Esophagus (tissue), 2 donors: ENCODE measurements around the gene GLCE. TPM values are rescaled to one million over a fixed set of nuclear protein-coding genes. Genes with fewer than 3 reads are reported as not detected.
"Not testable (repeated sequence)": the region's sequence is repeated elsewhere in the genome, so short reads cannot be mapped to it uniquely, and the experiment has no call there.

Experiments used
- H3K27ac ChIP-seq, 2 donors: one replicate each; pipeline ENCODE4 v1.5.1; 2013; ENCODE audit warnings: low read depth in 2 of 2, mild to moderate bottlenecking in 2 of 2, inconsistent platforms in 1 of 2, low read length in 1 of 2, moderate library complexity in 1 of 2
- H3K27me3 ChIP-seq, 2 donors: one replicate each; pipeline ENCODE4 v1.6.1; 2013; ENCODE audit warnings: low read length in 2 of 2, control low read depth in 1 of 2, mild to moderate bottlenecking in 1 of 2; ENCODE audit not compliant: insufficient read depth in 2 of 2, control insufficient read depth in 1 of 2
- H3K36me3 ChIP-seq, 2 donors: one replicate each; pipeline ENCODE4 v1.6.1; 2013; ENCODE audit warnings: low read length in 1 of 2; ENCODE audit not compliant: control insufficient read depth in 2 of 2, insufficient read depth in 2 of 2
- H3K4me1 ChIP-seq, 2 donors: one replicate each; pipeline ENCODE4 v1.6.1; 2013; ENCODE audit warnings: low read length in 1 of 2; ENCODE audit not compliant: control insufficient read depth in 2 of 2, insufficient read depth in 2 of 2
- H3K4me3 ChIP-seq, 2 donors: one replicate each; pipeline ENCODE4 v1.5.1; 2013; ENCODE audit warnings: low read length in 2 of 2, mild to moderate bottlenecking in 2 of 2, low read depth in 1 of 2, moderate library complexity in 1 of 2
- H3K9me3 ChIP-seq, 2 donors: one replicate each; pipeline ENCODE4 v1.6.1; 2013; ENCODE audit warnings: mild to moderate bottlenecking in 2 of 2, low read depth in 1 of 2, low read length in 1 of 2, moderate library complexity in 1 of 2; ENCODE audit not compliant: control insufficient read depth in 2 of 2, insufficient read depth in 1 of 2
- WGBS, 2 donors: extraction: QIAGEN DNeasy Blood & Tissue Kit; methylation state at CpG; one replicate each; pipeline ENCODE4 v1.1.7; 2013; 5-methylcytosine and 5-hydroxymethylcytosine counted together
- polyA plus RNA-seq, 2 donors: library from polyadenylated mRNA; stranded (reverse); fragments of 200-250 nt; gene quantifications; one replicate each; pipeline ENCODE4 v1.2.3, GENCODE V29; 2013
- donor health status: healthy with polysubstance abuse.
- donor health status: Bipolar disorder and iron deficiency.

GLCE gene
- polyA plus RNA-seq, 2 donors, result 9.9 to 13.0 TPM

DNA sequence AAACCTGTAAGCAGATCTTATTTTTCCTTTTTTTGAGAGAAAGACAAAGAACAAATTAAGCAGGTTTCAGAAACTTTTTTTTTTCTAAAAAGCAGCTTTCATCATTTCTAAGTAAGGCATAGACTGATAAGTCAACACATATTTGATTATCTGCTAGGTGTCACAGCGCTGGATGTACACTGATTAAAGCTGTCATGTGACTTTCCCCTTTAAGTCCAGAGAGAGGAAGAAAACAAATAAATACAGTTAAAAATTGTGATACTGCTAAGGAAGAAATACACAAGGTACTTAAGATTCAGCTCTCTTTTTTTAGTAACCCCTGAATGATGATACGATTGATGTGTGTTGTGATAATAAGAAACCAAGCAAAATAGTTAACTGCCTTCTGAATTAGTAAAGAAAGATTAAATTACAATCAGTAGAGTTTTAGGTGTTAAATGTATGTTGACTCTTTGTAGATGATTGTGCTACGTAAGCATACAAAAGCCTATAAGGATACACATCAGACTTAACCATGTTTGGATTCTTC, 2.8 kb downstream of the GLCE start:
- Histone ChIP-seq H3K27ac (no peak overlapping the region), H3K9me3 (no peaks in the 10 kb centered on the region), H3K27me3 (no peaks in the 10 kb centered on the region), H3K4me1 (peaks cover 0 to 3% of the 10 kb centered on the region in 2 donors), H3K4me3 (no peak overlapping the region), H3K36me3 (no peaks in the 10 kb centered on the region)
- WGBS, 2 donors, result 88 to 94% methylated on average over 3 of the region's 3 CpGs

DNA sequence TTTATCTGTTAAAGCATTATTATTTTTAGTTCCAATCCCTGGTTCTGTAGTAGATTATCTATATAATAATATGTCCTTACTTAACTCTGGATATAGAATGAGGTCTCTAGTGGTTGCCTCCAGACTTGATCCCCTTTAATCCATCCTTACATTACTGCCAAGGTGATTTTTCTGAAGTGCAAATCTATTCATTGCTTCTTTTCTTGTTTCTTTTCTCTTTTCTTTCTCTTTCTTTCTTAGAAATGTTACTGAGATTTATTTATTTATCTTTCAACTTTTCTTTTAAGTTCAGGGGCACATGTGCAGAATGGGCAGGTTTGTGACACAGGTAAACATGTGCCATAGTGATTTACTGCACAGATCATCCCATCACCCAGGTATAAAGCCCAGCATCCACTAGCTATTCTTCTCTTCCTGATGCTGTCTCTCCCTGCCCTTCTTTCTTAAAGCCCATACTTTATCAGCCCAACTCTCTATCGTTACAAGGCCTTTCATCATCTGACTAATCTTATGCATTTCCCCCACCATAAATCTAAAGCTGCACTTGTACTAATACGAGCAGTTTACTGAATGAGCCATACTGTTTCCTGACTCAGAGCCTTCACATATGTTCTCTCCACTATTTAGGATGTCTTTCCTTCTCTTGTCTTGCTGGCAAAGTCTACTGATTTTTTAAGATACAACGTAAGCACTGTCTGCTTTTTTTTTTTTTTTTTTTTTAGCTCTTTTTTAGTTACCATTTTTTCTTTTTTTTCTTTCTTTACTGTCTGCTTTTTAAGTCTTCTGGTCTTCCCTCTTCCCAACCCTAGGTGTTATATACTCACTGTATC, 4.6 kb downstream of the GLCE start:
- H3K4me3 ChIP-seq, result no peak overlapping the region
- H3K4me1 ChIP-seq, result peaks cover 0 to 3% of the 10 kb centered on the region in 2 donors
- no peaks in the 10 kb centered on the region for H3K27me3 ChIP-seq
- no peak overlapping the region for H3K27ac ChIP-seq
- 42 to 47% methylated on average over 3 of the region's 3 CpGs for WGBS, 2 donors
- no peaks in the 10 kb centered on the region for H3K9me3 ChIP-seq
- no peaks in the 10 kb centered on the region for H3K36me3 ChIP-seq

DNA sequence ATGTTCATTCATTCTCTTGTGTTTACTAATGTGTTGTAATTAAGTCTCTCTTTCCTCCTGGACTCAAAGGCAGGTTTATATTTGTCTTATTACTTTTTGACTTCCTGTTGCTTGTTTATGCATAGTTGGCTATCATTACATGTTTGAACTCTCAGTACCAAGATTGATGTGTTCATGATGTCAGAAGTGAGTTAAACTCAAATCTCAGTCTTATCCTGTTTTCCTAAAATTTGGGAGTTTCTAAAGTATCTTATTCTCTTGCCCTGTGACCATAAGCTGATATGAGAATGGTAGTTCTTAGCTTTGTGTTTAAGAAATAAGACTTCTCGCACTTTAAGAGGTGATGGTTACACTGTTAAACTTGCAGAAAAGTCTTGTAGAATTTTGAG, 5.2 kb downstream of the GLCE start:
- Histone ChIP-seq H3K27me3 (no peaks in the 10 kb centered on the region), H3K36me3 (no peaks in the 10 kb centered on the region), H3K27ac (no peak overlapping the region), H3K9me3 (no peaks in the 10 kb centered on the region), H3K4me1 (peaks cover 0 to 3% of the 10 kb centered on the region in 2 donors), H3K4me3 (no peak overlapping the region)
- WGBS, 2 donors, result 95 to 98% methylated on average over 1 of the region's 1 CpG

DNA sequence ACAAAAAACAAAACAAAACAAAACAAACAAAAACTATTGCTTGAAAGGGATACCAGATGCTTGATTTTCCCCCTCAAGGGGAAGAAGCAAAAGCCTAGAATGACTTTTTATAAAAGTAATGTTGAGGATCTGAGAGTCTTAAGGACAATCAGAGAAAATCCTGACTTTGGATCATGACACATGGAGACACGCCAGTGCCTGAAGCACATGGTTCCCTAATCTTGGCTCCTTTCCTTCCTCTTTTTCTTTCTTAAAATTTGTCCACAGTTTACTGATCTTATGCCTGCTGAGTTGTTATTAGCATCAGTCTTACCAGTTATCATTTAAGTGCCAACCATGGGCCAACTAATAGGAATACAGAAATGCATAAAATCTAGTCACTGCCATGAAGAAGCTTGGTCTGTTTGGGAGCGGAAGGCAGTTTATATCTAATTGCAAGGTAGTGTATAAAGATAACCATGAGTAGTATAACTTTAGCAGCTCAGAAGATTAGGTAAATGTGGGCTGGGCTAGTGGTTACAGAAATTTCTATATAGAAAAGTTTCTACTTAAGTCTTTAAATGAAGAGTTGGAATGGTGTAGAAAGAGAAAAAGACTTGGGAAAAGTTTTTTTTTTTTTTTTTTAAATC, 6.9 kb downstream of the GLCE start:
- Histone ChIP-seq H3K4me3 (no peak overlapping the region), H3K4me1 (no peaks in the 10 kb centered on the region), H3K9me3 (no peaks in the 10 kb centered on the region), H3K36me3 (no peaks in the 10 kb centered on the region), H3K27ac (no peak overlapping the region), H3K27me3 (no peaks in the 10 kb centered on the region)
- 63 to 66% methylated on average over 2 of the region's 2 CpGs for WGBS, 2 donors

DNA sequence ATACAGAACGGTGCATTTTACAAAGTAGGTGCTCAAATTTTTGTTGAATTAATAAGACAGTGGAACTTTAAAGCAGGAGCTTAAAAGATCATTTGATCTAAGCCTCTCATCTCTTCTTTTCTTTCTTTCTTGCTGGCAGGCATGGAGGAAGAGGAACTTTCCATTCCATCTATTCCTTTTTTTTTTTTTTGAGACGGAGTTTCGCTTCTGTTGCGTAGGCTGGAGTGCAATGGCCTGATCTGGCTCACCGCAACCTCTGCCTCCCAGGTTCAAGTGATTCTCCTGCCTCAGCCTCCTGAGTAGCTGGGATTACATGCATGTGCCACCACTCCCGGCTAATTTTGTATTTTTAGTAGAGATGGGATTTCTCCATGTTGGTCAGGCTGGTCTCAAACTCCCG, 7.9 kb downstream of the GLCE start:
- 71 to 72% methylated on average over 7 of the region's 7 CpGs for WGBS, 2 donors
- not testable (repeated sequence) for H3K4me3 ChIP-seq, H3K27me3 ChIP-seq, H3K4me1 ChIP-seq, H3K9me3 ChIP-seq, H3K27ac ChIP-seq, H3K36me3 ChIP-seq

DNA sequence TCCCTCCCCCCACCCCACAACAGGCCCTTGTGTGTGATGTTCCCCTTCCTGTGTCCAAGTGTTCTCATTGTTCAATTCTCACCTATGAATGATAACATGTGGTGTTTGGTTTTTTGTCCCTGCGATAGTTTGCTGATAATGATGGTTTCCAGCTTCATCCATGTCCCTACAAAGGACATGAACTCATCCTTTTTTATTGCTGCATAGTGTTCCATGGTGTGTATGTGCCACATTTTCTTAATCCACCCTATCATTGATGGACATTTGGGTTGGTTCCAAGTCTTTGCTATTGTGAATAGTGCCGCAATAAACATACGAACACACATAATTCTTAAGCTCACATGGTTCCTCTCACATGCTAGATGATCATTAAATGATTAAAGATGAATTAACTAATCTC, 9.1 kb downstream of the GLCE start:
- 94 to 97% methylated on average over 3 of the region's 3 CpGs for WGBS, 2 donors
- not testable (repeated sequence) for H3K4me1 ChIP-seq, H3K27ac ChIP-seq, H3K27me3 ChIP-seq, H3K36me3 ChIP-seq, H3K4me3 ChIP-seq, H3K9me3 ChIP-seq

DNA sequence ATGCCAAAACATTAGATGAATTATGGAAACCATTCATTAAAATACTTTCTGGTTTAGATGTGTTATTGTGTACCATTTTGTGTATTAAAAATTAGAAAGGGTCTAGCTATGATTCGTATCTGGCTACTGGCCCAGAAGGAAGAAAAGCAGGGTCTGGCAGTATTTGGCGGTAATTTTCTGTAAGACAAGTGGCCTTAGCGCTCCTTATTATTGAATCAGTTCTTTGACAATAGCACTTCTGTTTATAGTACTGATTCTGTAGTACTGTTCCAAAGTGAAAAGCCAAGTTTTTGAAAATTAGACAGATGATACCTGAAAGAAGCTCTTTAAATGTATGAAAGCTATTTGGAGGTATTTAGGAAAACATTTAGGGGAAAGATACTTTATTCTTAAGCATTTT, 10.2 kb downstream of the GLCE start:
- H3K9me3 ChIP-seq, result no peaks in the 10 kb centered on the region
- no peaks in the 10 kb centered on the region for H3K4me1 ChIP-seq
- H3K27ac ChIP-seq, result no peak overlapping the region
- no peaks in the 10 kb centered on the region for H3K27me3 ChIP-seq
- 71 to 72% methylated on average over 3 of the region's 3 CpGs for WGBS, 2 donors
- no peaks in the 10 kb centered on the region for H3K36me3 ChIP-seq
- no peak overlapping the region for H3K4me3 ChIP-seq

DNA sequence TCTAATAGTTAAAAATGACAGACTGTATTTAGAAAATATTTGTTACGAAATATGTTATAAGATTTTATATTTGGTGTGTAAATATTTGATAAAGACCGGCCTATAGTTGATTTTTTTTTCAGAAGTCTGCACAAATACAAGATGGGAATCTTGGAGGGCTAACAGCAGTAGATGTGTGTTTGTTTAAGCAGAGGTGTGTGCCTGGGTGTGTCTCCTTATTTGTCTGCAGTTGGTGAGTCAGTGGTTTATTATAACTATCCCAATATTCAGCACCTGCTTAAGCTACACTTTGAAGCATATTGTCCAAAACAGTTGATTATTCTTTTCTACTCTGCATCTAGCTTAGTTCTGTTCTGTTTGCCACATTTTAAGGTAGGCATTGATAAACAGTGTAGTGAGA, 12.4 kb downstream of the GLCE start:
- H3K27ac ChIP-seq, result no peak overlapping the region
- H3K4me1 ChIP-seq, result no peaks in the 10 kb centered on the region
- no peaks in the 10 kb centered on the region for H3K27me3 ChIP-seq
- no peaks in the 10 kb centered on the region for H3K36me3 ChIP-seq
- no peaks in the 10 kb centered on the region for H3K9me3 ChIP-seq
- no peak overlapping the region for H3K4me3 ChIP-seq
- WGBS, 2 donors, result 51 to 63% methylated on average over 2 of the region's 2 CpGs

DNA sequence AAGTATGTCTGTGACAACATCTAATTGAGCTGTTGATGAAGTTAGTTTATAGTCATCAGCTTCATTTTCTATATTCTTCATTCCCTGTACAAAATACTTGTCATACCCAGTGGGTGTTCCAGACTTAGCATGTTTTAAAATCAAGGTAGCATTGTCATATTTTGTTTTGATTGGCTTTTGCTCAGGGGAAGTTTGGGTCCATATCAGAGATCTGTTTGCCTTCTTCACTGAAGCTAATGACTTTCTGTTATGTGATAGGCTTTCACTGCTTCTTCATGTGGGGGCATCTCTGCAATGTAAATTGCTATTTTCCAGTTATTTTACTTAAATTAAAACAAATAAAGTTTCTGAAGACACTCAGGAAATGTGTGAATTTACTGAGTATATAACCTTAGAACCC, 15.1 kb downstream of the GLCE start:
- Histone ChIP-seq H3K27ac (no peak overlapping the region), H3K27me3 (no peaks in the 10 kb centered on the region), H3K9me3 (no peaks in the 10 kb centered on the region), H3K4me3 (no peak overlapping the region), H3K4me1 (no peaks in the 10 kb centered on the region), H3K36me3 (no peaks in the 10 kb centered on the region)

DNA sequence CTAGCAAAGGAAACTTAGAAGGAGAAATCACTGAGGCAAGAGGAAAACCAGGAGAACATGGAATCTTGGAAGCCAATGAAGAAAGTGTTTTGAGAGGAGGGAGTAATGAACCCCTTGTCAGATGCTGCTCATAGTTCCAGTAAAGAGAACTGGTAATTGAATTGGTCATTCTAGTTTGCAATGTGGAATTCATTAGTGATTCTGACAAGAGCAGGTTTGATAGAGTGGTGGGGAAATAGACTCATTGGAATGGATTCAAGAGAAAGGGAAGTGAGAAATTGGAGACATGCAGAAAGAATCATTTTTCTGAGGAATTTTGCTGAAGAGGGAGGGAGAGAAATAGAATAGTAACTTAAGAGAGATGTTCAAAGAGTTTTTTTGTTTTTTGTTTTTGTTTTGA, 21.0 kb downstream of the GLCE start:
- H3K36me3 ChIP-seq, result no peaks in the 10 kb centered on the region
- H3K4me3 ChIP-seq, result no peak overlapping the region
- H3K27me3 ChIP-seq, result no peaks in the 10 kb centered on the region
- no peaks in the 10 kb centered on the region for H3K4me1 ChIP-seq
- no peak overlapping the region for H3K27ac ChIP-seq
- no peaks in the 10 kb centered on the region for H3K9me3 ChIP-seq
